ENCODE measurements around the gene TULP3.

The TULP3 gene

GRCh38 chr12:2988494-2988893, 97.8 kb downstream of the TULP3 start:
- DNase-seq (ENCODE audit: low read depth in 1 of 2, low spot score in 1 of 2) = no peak
- no peak for TF ChIP-seq CTCF (IDR thresholded peaks at IDR 0.05; ENCODE audit: insufficient read depth, low read length)
- TF ChIP-seq GABPA (IDR thresholded peaks at IDR 0.05; ENCODE audit: low read depth) = no peak
- TF ChIP-seq POLR2AphosphoS5 (IDR thresholded peaks at IDR 0.05; ENCODE audit: low read depth) = no peak
- no peak for TF ChIP-seq SPI1 (IDR thresholded peaks at IDR 0.05; ENCODE audit: borderline replicate concordance, low read depth)
- no peak for TF ChIP-seq REST (IDR thresholded peaks at IDR 0.05; ENCODE audit: insufficient replicate concordance, low read depth)
- Histone ChIP-seq H3K4me3 (replicated peaks; ENCODE audit: insufficient read depth, low read length) (no peak overlapping the region), H3K27ac (replicated peaks) (no peak overlapping the region), H3K27me3 (ENCODE audit: insufficient read depth, poor library complexity, severe bottlenecking) (no peaks in the 10 kb centered on the region)
